T-helper 1 cell treated with Interleukin-12 subunit alpha and Interleukin-12 subunit beta and Interleukin-4 antibody, amounts not matched to agents 30 μg/mL and 1 μg/mL, for 36 hours (primary cell): Measurements from ENCODE around the gene GRK1.

ENCODE experiments used
- H3K27ac Mint-ChIP-seq: one replicate; pipeline ENCODE4 v1.8.0; 2021; ENCODE audit warnings: mild to moderate bottlenecking, mixed read lengths
- H3K27me3 Mint-ChIP-seq: one replicate; pipeline ENCODE4 v1.8.0; 2021; ENCODE audit warnings: low read depth, mixed read lengths
- H3K36me3 Mint-ChIP-seq: one replicate; pipeline ENCODE4 v1.8.0; 2021; ENCODE audit warnings: low read depth, mixed read lengths
- H3K4me1 Mint-ChIP-seq: one replicate; pipeline ENCODE4 v1.8.0; 2021; ENCODE audit warnings: low read depth, mixed read lengths
- H3K4me3 Mint-ChIP-seq: one replicate; pipeline ENCODE4 v1.8.0; 2021; ENCODE audit warnings: mild to moderate bottlenecking, moderate library complexity, mixed read lengths
- H3K9me3 Mint-ChIP-seq: one replicate; pipeline ENCODE4 v1.8.0; 2021; ENCODE audit warnings: mixed read lengths

Gene GRK1

DNA sequence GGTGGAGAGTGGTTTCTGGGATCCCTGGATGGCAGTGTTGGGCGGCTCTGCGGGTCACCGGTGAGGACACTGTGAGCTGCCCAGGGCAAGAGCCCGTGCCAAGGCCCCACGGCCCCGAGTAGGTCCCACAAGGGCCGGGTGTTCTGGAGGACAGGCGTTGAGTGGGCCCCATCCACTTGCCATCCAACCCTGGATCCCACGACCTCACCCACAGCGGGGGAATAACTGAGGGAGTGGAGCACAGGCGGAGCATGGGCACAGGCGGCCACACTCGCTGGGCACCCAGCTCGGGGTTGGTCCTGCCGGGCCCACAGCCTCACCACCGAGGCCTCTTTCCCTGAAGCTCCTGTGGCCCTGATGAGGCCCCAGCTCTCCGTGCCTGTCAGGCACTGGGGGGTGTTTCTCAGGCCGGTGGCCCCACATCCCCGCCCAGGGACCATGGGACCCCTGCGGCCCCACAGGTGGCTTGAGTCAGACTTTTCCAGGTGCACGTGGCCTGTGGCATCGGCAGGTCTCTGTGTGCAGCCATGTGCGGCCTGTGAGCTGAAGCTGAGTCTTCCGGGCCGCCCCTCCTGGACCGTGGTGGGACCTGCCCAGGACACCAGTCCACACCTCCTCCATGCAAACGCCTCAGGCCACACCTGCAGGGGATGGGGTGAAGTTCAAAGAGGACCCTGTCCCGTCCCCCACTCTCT lies 108.6 kb downstream of the GRK1 start:
- H3K36me3 Mint-ChIP-seq, result no peaks in the 10 kb centered on the region

DNA sequence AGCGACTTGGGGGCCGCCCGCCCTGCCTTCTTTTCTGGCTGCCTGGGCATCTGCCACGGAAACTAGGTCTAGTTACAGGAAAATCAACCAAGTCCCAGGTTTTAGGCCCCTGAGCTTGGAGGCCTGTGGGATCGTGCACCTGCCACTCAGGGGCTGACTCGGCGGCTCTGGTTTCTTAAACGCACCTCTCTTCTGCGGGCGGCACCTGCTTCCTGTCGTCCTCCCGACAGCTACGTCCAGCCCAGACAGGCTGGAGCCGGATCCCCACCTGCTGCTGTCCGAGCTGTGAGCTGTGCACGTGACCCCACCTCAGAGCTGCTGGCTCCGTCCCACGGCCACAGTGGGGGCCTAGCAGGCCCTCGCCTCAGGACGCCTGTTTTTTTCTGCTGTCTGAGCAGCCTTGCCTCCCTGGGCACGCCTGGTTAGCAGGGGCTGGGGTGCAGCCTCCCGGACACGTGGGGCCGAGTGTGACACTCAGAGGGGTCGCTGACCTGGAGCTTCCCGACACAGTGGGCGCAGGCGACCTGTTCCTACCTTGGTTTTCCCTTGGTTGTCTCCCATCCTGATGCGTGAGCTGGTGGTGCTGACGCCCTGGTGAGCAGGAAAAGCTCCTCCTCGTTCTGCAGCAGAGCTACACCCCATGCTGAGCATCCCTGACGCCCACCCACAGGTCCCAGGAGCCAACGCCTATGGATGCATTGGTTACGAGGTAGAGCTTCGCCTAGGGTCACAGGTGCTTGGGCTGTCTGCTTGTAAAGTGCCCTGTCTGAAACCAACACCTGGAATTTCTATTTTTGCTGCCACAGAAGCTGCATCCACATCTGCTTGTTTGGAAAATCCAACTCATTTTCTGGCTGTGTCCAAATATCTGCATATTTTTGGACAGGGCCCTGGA lies 109.5 kb downstream of the GRK1 start:
- no peak overlapping the region for H3K4me3 Mint-ChIP-seq
- peaks cover 6% of the 10 kb centered on the region for H3K9me3 Mint-ChIP-seq
- peaks cover 18% of the 10 kb centered on the region for H3K27me3 Mint-ChIP-seq
- H3K36me3 Mint-ChIP-seq, result no peaks in the 10 kb centered on the region
- no peak overlapping the region for H3K27ac Mint-ChIP-seq
- peaks cover 6% of the 10 kb centered on the region for H3K4me1 Mint-ChIP-seq

More for the DNA sequence above, 108.6 kb downstream of the GRK1 start:
- peaks cover 6% of the 10 kb centered on the region for H3K4me1 Mint-ChIP-seq
- H3K4me3 Mint-ChIP-seq, result no peak overlapping the region
- H3K9me3 Mint-ChIP-seq, result peaks cover 6% of the 10 kb centered on the region
- H3K27ac Mint-ChIP-seq, result no peak overlapping the region
- H3K27me3 Mint-ChIP-seq, result peaks cover 13% of the 10 kb centered on the region

DNA sequence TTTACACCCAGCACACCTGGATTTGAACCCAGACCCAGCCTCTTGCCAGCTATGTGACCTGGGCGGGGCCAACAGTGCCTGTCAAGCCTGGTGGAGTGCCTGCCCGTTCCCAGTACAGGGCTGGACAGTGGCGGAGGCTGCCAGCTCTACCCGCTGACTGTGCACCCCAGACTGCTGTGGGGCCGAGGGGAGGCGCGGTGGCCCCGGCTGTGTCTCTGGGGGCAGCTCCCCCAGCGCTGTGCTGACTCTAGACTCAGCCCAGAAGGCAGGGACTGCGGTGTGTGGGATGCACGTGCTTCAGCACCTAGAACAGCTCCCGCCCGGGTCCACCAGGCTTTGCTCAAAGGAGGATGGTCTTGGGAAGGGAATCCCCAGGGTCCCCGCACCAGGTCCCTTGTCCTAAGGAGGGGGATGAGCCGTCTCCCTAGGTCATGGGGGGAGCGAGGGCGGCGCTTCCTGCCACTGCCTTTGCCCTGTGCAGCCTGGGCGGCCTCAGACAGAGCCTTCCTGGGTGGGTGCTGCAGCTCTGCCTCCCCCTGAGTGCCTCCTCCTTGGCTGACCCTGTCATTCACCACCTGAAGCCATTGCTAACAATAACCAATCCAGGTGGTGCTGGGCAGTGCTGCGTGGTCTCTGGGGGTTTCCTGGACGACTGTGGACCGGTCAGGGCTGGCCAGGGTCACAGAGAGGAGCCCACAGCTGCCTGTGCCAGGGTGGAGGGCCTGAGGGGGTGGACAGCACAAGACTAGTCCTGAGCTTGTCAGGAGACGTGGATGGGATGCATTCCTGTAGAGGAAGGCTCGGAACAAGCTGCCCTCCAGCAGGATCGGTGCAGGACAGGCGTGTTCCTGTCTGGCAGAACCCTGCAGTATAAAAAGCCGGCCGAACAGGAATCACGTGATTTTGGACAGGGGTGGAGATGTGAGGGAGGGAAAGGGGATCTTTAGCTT lies 110.6 kb downstream of the GRK1 start:
- Mint-ChIP-seq H3K4me1 (no peaks in the 10 kb centered on the region), H3K27ac (no peak overlapping the region)

DNA sequence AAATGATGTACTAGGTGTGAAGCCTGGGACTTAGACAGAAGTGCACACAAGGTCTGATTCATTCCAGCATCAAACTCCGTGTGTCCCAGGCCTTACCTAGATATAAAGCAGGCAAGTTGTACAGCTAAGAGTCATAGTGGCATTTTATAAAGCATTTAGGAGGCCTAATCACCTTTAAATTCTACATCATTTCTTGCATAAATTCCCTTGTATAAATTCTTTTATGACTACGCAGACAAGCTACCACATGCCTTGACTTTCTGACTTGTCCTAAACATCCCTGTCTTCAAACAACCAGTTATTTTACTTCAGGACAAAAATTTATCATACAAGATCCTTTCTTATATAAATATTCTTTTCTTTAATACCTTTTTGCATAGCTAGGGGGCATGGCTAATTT lies 114.6 kb downstream of the GRK1 start:
- H3K27me3 Mint-ChIP-seq, result peaks cover 29% of the 10 kb centered on the region
- H3K36me3 Mint-ChIP-seq, result no peaks in the 10 kb centered on the region
- no peak overlapping the region for H3K27ac Mint-ChIP-seq
- H3K4me1 Mint-ChIP-seq, result no peaks in the 10 kb centered on the region
- H3K4me3 Mint-ChIP-seq, result no peak overlapping the region
- no peaks in the 10 kb centered on the region for H3K9me3 Mint-ChIP-seq

More for the DNA sequence above, 110.6 kb downstream of the GRK1 start:
- no peaks in the 10 kb centered on the region for H3K36me3 Mint-ChIP-seq
- H3K27me3 Mint-ChIP-seq, result peaks cover 18% of the 10 kb centered on the region
- H3K4me3 Mint-ChIP-seq, result no peak overlapping the region
- H3K9me3 Mint-ChIP-seq, result peaks cover 2% of the 10 kb centered on the region

DNA sequence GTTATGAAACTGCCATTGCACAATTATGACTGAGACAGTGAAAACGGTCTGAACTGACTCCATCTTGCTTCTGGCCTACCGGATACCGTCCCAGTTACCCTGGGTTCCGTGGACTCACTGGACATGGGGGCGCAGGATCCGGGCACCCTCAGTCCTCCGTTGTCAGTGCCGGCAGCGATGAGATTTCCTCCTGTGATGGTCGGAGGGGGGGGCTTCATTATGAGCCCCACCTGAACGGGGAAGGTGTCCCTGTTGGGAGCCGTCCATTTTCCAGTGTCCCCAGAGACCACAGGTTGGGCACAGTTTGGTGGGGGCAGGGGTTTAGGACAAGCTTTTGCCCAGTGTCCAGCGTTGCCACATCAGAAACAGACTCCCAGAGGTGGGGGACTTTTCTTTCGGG lies 115.5 kb downstream of the GRK1 start:
- Mint-ChIP-seq H3K9me3 (no peaks in the 10 kb centered on the region), H3K4me1 (no peaks in the 10 kb centered on the region), H3K4me3 (no peak overlapping the region), H3K36me3 (no peaks in the 10 kb centered on the region), H3K27me3 (peaks cover 29% of the 10 kb centered on the region), H3K27ac (no peak overlapping the region)

DNA sequence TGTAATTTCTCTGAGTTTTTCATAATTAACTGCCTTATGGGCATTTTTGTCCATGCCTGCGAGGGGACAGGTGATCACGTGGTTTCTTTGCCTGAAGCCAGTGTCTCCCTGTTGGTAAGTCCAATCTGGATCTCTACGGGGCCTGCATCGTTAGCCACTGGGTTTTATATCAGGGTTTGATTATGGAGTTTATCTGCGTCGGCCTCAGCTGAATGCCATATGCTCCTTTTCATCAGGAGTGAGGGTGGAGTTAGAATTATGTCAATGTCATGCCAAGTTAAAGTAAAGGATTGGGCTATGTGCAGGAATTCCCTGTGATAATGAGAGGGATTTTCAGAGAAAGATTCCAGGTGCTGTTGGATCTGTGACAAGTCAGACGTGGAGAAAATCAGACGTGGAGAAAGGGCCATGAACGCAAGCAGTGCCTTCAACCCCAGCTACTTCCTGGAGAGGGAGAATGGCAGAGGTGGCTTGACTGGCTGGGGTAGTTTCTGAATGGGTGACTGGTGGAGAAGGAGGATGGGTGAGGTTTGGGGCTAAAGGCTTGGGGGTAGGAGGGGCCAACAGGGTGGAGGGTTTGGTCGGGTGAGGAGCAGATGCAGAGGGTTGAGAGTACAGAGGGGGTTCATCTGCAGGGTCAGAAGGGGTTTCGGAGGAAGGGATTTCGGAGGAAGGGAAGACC lies 116.3 kb downstream of the GRK1 start:
- Mint-ChIP-seq H3K36me3 (no peaks in the 10 kb centered on the region), H3K27ac (no peak overlapping the region), H3K4me3 (no peak overlapping the region), H3K27me3 (peaks cover 29% of the 10 kb centered on the region), H3K9me3 (no peaks in the 10 kb centered on the region), H3K4me1 (no peaks in the 10 kb centered on the region)

DNA sequence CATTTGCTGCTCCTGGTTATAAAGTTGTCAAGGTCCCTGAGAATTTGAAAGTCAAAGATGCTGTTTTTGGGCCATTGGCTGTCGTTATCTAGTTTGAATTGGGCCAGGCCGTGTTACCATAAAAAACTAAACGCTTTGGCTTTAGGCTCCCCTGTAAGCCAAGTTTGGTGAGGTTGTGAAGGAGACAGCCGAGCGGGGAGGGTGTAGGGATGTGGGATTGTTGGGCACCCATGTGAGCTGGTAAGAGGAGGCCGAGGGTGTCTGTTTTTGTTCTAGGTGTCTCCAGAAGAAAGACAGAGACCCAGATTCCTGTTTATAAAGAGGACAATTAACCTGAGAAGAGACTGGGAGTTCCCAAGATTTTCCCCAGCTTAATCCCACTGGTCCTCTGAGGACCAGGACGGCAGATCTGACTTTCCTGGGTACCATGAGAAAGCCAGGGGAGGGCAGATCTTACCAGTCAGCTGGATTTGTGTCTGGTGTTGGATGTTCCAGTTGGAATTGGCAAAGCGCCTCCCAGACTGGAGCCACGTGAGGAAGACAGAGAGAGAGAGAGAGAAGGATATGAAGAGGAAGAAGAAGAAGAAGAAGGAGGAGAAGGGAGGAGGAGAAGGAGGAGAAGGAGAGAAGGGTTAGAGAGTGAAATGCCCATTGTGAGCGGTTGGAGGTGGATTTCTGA lies 117.1 kb downstream of the GRK1 start:
- H3K27me3 Mint-ChIP-seq, result peaks cover 23% of the 10 kb centered on the region
- H3K36me3 Mint-ChIP-seq, result no peaks in the 10 kb centered on the region
- H3K27ac Mint-ChIP-seq, result no peak overlapping the region
- no peaks in the 10 kb centered on the region for H3K9me3 Mint-ChIP-seq
- no peak overlapping the region for H3K4me3 Mint-ChIP-seq
- no peaks in the 10 kb centered on the region for H3K4me1 Mint-ChIP-seq

DNA sequence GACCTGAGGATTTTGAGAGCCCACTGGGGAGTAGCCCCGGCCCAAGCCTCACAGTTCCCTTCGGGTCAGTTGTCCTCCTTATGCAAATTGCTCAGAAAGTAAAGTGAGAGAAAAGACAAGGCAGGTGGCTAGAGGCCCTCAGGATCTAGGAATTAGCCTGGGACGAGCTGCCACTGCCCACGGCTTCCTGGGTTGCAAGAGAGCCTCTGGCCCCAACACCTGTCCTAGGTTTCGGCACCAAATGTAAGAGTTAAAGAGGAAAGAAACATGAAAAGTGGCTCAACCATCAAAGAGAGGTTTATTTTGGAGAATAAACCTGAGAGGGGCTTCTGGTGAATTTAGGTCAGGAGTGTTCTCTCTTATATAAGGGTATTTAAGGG lies 117.6 kb downstream of the GRK1 start:
- no peaks in the 10 kb centered on the region for H3K9me3 Mint-ChIP-seq
- H3K27ac Mint-ChIP-seq, result no peak overlapping the region
- no peak overlapping the region for H3K4me3 Mint-ChIP-seq
- peaks cover 18% of the 10 kb centered on the region for H3K27me3 Mint-ChIP-seq
- H3K36me3 Mint-ChIP-seq, result no peaks in the 10 kb centered on the region
- H3K4me1 Mint-ChIP-seq, result no peaks in the 10 kb centered on the region

DNA sequence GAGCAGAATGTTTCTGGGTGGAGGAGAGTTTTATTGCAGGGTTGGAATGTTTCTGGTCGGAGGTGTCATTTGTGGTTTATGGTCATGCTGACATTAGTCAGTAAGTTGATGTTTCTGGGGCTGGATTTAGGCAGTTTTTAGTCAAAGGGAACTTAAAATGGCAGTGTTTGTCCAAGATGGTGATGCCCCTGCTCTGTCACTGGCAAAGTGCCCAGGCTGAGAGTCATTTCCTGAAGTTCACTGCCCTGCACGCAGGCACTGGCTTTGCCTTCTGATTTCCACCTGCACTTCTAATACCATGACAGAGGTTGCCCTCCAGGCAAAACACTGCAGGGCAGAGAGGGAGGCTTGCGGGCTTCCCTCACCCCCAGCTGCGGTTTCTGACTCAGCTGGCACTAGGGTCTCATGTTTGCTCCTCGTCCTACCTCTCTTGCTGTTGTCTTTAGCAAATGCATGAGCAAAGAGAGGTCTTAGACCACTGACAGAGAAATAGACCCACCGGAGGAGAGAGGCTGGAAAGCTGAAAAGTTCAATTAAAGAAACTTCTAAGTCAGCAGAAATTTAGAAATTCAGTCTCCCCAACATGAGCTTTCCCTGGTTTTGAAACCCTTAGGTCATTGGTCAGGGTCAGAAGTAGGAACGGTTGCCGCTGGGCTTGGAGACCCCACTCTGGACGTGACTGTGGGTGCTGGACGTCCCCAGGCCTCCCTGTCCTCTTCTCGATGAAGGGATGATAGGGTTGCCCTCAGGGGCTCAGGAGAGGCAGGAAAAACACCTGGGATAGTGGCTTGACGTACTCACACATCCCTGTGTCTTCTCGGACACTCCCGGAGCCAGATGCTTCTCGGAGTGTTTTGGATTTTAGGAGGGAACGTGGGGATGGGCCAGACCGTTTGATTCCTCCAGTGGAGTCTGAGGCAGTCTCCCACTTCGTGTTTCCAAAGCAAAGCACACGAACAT lies 118.3 kb downstream of the GRK1 start:
- no peak overlapping the region for H3K4me3 Mint-ChIP-seq

DNA sequence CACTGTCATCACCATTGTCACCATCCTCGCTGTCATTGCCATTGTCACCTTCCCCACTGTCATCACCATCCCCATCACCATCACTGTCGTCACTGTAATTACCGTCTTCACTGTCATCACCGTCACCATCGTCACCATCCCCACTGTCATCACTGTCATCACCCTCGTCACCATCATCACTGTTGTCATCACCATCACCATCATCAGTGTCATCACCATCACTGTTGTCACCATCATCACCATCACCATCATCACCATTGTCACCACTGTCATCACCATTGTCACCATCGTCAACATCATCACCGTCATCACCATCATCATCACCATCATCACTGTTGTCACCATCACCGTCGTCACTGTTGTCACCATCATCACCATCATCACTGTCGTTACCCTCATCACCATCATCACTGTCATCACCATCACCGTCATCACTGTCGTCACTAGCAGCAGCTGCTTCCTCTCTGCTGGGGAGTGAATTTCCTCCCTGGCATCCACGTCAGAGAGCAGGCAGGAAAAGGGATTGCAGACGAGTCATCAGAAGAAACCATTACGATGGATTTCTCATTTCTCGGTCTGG lies 119.3 kb downstream of the GRK1 start:
- H3K4me1 Mint-ChIP-seq, result no peaks in the 10 kb centered on the region
- no peaks in the 10 kb centered on the region for H3K36me3 Mint-ChIP-seq
- no peak overlapping the region for H3K4me3 Mint-ChIP-seq
- no peaks in the 10 kb centered on the region for H3K9me3 Mint-ChIP-seq
- peaks cover 13% of the 10 kb centered on the region for H3K27me3 Mint-ChIP-seq
- H3K27ac Mint-ChIP-seq, result no peak overlapping the region

More for the DNA sequence above, 118.3 kb downstream of the GRK1 start:
- Mint-ChIP-seq H3K36me3 (no peaks in the 10 kb centered on the region), H3K27me3 (peaks cover 16% of the 10 kb centered on the region), H3K27ac (no peak overlapping the region), H3K9me3 (no peaks in the 10 kb centered on the region), H3K4me1 (no peaks in the 10 kb centered on the region)
